Muscle layer of duodenum (tissue), 2 donors: Measurements from ENCODE around the gene INO80.
"Not testable (repeated sequence)": the region's sequence is repeated elsewhere in the genome, so short reads cannot be mapped to it uniquely, and the experiment has no call there.

Experiments used
- H3K27ac ChIP-seq: one replicate; pipeline ENCODE4 v1.7.0; 2013; ENCODE audit warnings: mild to moderate bottlenecking, low read length
- H3K27me3 ChIP-seq: one replicate; pipeline ENCODE4 v1.7.0; 2013; ENCODE audit warnings: low read depth, mild to moderate bottlenecking, control low read depth, low read length
- H3K36me3 ChIP-seq, 2 donors: one replicate each; pipeline ENCODE4 v1.7.0; 2013; ENCODE audit warnings: low read length in 2 of 2, control low read depth in 1 of 2, mild to moderate bottlenecking in 1 of 2; ENCODE audit not compliant: insufficient read depth in 2 of 2, control insufficient read depth in 1 of 2
- H3K4me1 ChIP-seq, 2 donors: one replicate each; pipeline ENCODE4 v1.7.0; 2013; ENCODE audit warnings: low read length in 2 of 2, mild to moderate bottlenecking in 2 of 2, control low read depth in 1 of 2, moderate library complexity in 1 of 2; ENCODE audit not compliant: insufficient read depth in 2 of 2, control insufficient read depth in 1 of 2
- H3K4me3 ChIP-seq, 2 donors: one replicate each; pipeline ENCODE4 v1.7.0; 2013; ENCODE audit warnings: low read length in 2 of 2, low read depth in 1 of 2, mild to moderate bottlenecking in 1 of 2
- H3K9me3 ChIP-seq, 2 donors: one replicate each; pipeline ENCODE4 v1.7.0; 2013; ENCODE audit warnings: low read length in 2 of 2, control low read depth in 1 of 2, mild to moderate bottlenecking in 1 of 2; ENCODE audit not compliant: control insufficient read depth in 1 of 2
- donor health status: healthy.

INO80 gene

DNA sequence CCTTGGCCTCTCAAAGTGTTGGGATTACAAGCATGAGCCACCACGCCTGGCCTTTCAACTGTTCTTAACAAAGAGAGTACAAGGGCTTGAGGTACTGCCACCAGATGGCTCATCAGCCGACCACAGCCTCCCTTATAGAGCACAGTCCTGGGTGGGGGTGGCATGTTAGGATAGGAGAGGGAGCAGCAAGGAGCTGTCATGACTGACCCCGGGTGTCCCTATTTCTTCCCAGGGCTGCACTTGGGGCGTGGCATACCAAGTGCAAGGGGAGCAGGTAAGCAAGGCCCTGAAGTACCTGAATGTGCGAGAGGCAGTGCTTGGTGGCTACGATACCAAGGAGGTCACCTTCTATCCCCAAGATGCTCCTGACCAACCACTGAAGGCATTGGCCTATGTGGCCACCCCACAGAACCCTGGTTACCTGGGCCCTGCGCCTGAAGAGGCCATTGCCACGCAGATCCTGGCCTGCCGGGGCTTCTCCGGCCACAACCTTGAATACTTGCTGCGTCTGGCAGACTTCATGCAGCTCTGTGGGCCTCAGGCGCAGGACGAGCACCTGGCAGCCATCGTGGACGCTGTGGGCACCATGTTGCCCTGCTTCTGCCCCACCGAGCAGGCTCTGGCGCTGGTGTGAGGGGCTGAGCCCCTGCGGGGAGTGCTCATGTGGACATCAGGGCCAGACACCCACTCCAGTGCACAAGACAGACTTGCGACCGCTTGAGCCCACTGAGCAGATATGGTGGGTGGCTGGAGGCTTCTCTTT lies 160.8 kb downstream of the INO80 start:
- Histone ChIP-seq H3K27ac (no peak overlapping the region), H3K36me3 (no peaks in the 10 kb centered on the region), H3K4me3 (no peak overlapping the region), H3K27me3 (no peaks in the 10 kb centered on the region), H3K4me1 (peaks cover 4 to 23% of the 10 kb centered on the region in 2 donors), H3K9me3 (no peaks in the 10 kb centered on the region)

DNA sequence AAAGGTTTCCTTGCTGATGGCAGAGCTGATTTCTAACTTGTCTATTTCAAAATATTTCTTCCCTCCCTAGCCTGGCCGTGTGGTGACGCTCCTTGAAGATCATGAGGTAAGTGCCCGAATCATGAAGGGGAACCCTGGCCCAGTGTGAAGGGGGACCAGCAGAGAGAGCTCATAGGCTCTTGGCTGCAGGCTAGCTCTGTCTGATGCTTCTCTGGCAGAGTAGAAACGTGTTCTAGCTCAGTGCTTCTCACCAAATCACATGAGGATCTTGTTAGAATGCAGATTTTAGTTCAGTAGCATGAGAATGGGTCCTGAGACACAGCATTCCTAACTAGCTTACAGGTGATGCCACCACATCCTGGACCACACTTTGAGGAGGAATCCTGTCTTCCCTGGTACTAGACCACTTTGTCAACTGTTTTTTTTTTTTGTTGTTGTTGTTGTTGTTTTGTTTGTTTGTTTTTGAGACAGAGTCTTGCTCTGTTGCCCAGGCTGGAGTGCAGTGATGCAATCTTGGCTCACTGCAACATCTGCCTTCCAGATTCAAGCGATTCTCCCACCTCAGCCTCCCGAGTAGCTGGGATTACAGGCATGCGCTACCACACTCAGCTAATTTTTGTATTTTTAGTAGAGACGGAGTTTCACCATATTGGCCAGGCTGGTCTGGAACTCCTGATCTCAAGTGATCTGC lies 161.8 kb downstream of the INO80 start:
- H3K4me3 ChIP-seq: peak overlapping the region in 1 of 2 donors; percentile 80
- H3K27me3 ChIP-seq, H3K27ac ChIP-seq, H3K36me3 ChIP-seq, H3K9me3 ChIP-seq: not testable (repeated sequence)
- H3K4me1 ChIP-seq: peaks cover 4 to 23% of the 10 kb centered on the region in 2 donors

DNA sequence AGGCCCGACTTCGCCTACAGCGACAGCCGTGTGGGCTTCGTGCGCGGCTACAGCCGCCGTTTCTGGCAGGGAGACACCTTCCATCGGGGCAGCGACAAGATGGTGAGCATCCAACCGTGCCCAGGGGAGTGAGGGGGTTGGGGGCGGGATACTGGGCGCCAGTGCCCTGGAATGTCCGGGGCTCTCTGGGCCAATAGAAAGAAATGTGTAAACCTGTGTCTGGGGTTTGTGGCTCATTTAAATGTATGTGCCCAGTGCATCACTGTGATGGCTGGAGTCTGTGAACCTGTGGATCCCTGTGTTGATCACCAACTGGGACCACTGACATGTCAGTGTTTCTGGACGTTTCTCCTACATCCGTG lies 162.4 kb downstream of the INO80 start:
- H3K36me3 ChIP-seq: no peaks in the 10 kb centered on the region
- H3K9me3 ChIP-seq: no peaks in the 10 kb centered on the region
- H3K4me3 ChIP-seq: peak overlapping the region; percentile 69 to 80
- no peak overlapping the region for H3K27ac ChIP-seq
- no peaks in the 10 kb centered on the region for H3K27me3 ChIP-seq
- H3K4me1 ChIP-seq: peaks cover 4 to 23% of the 10 kb centered on the region in 2 donors

DNA sequence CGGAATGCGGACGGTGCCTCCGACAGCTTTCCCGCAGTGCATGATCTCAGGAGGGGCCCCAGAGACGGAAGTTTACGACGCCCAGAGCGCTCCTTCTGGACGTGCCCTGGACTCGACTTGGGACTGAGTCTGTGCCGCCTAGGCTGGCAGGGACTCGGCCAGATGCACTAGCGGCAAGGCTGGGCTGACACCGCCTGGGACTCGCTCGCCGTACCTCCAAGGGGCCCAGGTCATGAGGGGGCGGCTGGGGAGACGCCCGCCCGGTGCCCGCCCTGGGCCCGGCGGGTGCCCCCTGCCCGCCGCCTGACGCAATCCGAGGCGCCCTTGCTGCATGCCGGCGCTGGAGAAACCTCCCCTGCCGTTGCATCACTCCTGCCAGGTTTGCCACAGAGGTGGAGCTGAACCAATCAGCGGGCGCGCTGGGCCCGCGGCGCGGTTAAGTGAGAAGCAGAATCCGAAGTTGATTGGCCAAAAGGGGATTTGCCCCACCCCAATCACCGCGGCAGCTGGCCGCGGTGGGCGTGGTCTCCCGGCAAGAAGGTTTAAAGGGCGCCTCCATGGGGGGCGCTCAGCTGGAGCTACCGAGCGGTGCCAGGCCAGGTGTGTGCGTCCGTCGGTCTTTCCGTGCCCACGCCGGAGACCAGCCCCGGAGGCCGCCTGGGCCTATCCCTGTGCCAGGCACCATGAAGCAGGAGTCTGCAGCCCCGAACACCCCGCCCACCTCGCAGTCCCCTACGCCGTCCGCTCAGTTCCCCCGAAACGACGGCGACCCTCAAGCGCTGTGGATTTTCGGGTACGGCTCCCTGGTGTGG lies 163.0 kb downstream of the INO80 start, which contains the start of gene CHAC1:
Gene CHAC1, plus strand, starts transcription at position 571 of the 812 bp plus-strand sequence. Its CDS starts 113 bp downstream, at position 684.
- peaks cover 4 to 23% of the 10 kb centered on the region in 2 donors for H3K4me1 ChIP-seq
- peak within 1 kb of the TSS; percentile 56 for H3K27ac ChIP-seq
- H3K36me3 ChIP-seq: no peaks in the 10 kb centered on the region
- peak within 1 kb of the TSS; percentile 69 to 80 for H3K4me3 ChIP-seq
- no peaks in the 10 kb centered on the region for H3K27me3 ChIP-seq
- no peaks in the 10 kb centered on the region for H3K9me3 ChIP-seq

DNA sequence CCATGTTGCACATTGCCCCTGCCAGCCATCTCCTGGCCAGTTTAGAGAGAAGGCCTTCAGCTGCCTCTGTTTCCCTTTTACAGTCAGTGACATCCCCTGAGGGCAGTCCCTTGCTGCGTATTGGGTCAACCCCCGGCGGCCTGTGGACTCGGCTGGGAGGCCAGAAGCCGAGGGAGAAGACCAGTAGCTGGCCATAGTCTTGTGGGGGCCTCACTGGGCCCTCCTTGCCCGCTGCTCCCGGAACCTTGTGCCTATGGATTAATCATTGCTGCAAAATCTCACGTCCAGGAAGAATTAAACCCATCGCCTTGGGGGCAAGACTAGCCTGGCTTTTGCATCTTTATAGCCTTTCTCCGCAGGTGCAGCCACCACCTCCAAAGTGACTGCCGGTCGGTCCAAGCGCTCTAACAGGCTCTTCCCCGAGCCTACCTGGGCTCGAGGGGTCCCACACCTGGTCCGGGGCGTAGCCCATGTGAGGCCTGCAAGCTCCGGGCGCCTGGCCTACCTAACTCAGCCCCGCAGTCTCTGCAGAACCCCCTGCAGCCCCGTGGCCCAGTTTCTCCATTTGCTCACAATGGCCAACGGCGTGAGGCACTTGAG lies 163.7 kb downstream of the INO80 start:
- H3K4me1 ChIP-seq: peaks cover 4 to 23% of the 10 kb centered on the region in 2 donors
- peak overlapping the region; percentile 69 to 80 for H3K4me3 ChIP-seq
- H3K36me3 ChIP-seq: no peaks in the 10 kb centered on the region
- peak overlapping the region; percentile 56 for H3K27ac ChIP-seq
- H3K9me3 ChIP-seq: no peaks in the 10 kb centered on the region
- H3K27me3 ChIP-seq: no peaks in the 10 kb centered on the region

DNA sequence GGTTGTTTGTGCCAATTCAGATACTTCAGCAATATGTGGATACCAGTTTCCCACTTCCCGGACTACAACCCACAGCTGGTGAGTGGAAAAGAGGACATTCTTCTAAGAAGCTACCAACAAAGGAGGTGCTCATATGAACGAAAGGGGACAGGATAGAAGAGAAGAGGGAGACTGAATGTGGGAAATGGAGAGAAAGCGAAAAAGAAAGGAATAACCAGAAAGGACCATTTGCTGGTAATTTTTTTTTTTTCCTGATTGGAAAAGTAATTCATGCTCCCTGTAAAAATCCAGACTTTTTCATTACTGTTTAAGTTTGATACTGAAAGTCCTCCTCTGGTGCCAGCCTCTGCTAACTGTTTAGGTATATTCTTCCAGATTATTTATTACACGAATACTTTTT lies 164.3 kb downstream of the INO80 start:
- Histone ChIP-seq H3K27me3 (no peaks in the 10 kb centered on the region), H3K36me3 (no peaks in the 10 kb centered on the region), H3K9me3 (no peaks in the 10 kb centered on the region), H3K27ac (no peak overlapping the region), H3K4me1 (peaks cover 4 to 23% of the 10 kb centered on the region in 2 donors), H3K4me3 (no peak overlapping the region)

DNA sequence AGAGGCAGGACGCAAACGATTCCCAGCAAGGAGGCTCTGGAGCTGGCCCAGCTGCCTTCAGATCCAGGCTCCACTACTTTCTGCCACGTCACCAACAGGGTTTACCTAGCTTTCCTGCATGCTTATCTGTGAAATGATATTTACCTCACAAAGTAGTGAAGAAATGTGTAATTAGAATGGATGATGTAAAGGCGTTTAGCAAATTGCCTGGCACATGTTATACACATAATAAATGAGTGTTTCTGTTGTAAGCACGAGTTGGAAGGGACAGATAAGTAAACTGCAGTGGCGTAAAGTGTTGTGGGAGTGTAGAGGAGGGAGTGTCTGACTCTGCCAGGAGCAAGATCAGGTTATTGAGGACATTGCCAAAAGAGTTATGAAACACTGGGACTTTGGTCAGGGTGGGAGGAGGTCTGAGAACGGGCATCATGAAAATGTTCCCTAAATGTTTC lies 166.3 kb downstream of the INO80 start:
- H3K27ac ChIP-seq: no peak overlapping the region
- H3K9me3 ChIP-seq: no peaks in the 10 kb centered on the region
- H3K27me3 ChIP-seq: no peaks in the 10 kb centered on the region
- no peaks in the 10 kb centered on the region for H3K36me3 ChIP-seq
- peaks cover 4 to 12% of the 10 kb centered on the region in 2 donors for H3K4me1 ChIP-seq
- no peak overlapping the region for H3K4me3 ChIP-seq

DNA sequence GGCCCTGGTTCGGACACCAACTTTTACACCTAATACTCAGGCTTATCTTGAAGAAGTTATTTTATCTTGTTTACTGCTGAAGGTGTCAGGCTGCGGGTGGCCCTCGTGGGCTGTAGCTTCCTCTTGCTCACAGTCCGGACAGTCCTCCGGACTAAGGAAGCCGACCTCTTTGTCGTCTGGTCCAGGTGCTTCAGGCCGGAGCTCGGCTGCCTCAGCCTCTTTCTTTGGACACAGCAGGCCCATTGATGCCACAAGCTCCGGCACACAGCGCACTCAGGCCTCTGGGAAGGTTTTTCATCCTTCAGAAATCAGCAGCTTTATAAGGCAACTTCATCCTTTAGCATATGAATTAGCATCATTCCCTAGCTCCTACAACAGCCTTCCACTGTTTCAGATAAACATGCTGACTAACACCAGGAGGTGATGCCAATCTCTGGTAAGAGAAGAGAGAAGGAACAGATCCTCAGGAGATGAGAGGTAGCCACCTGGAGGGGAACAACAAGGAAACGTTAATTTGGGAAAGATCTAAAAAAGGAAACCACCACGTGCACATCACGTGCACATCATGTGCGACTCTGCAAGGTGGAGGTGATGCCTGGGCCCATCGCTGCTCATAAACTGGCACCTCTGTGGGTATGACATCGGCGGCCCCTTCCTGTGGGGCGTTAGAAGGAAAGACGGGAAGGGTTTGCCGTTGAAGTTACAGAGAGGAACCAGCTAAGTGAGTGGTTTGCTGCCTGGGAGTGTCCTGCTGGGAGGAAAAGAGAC lies 167.2 kb downstream of the INO80 start:
- H3K4me3 ChIP-seq: no peak overlapping the region
- peaks cover 2 to 10% of the 10 kb centered on the region in 2 donors for H3K4me1 ChIP-seq
- no peaks in the 10 kb centered on the region for H3K36me3 ChIP-seq
- no peak overlapping the region for H3K27ac ChIP-seq
- no peaks in the 10 kb centered on the region for H3K27me3 ChIP-seq
- no peaks in the 10 kb centered on the region for H3K9me3 ChIP-seq

DNA sequence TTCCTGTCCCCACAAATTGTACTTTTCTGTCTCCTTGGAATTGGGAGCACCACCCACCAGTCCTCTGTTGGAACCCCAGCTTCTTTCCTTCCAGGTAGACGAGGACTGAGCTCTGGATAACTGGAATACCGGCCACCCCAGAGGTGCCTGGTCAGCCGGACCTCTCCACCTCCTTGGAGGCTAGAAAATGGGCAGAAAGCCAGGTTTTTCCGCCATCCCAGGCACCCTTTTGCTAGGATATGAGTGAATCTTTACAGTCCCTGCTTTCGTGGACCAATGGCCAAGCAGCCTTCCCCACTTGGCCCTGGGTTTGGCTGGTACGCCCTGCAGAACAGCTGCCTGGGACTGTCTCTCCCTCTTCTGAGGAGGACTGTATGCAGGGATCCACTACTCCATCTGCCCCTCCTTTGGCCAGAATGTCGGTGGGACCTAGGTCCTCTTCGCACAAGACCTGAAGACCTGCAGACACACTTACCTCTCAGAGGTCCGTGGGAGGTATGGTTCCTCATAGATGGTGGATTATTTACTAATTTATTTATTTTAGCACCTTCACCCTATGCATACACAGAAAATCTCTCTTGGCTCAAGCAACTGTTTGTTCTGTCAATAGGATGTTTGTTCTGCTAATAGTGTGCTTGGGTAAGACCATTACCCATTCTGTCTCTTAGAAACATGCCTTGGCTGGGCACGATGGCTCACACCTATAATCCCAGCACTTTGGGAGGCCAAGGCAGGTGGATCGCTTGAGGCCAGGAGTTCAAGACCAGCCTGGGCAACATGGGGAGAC lies 171.4 kb downstream of the INO80 start:
- Histone ChIP-seq H3K27me3 (no peaks in the 10 kb centered on the region), H3K36me3 (no peaks in the 10 kb centered on the region), H3K27ac (no peak overlapping the region), H3K4me1 (peaks cover 8 to 16% of the 10 kb centered on the region in 2 donors), H3K9me3 (no peaks in the 10 kb centered on the region), H3K4me3 (no peak overlapping the region)
